Sigmoid colon (tissue), 7 donors: ENCODE results near the gene STRIP1. TPM values are rescaled to one million over a fixed set of nuclear protein-coding genes. Genes with fewer than 3 reads are reported as not detected.

Source experiments
- DNase-seq: peaks from one replicate; pipeline ENCODE4 v3.0.0-alpha.2; 2019
- H3K27ac ChIP-seq, 4 donors: fragments of 200-600 bp; sonication (generic); one replicate each; pipeline ENCODE4 v1.5.1; 2016 to 2019; ENCODE audit warnings: mild to moderate bottlenecking in 1 of 4
- H3K27me3 ChIP-seq, 3 donors: fragments of 200-600 bp; sonication (generic); one replicate each; pipeline ENCODE4 v1.5.1; 2019; ENCODE audit warnings: mild to moderate bottlenecking in 1 of 3
- H3K36me3 ChIP-seq, 4 donors: fragments of 200-600 bp; sonication (generic); one replicate each; pipeline ENCODE4 v1.5.1; 2016 to 2019
- H3K4me1 ChIP-seq, 4 donors: fragments of 200-600 bp; sonication (generic); one replicate each; pipeline ENCODE4 v1.5.1; 2017 to 2019
- H3K4me3 ChIP-seq, 4 donors: fragments of 200-600 bp; sonication (generic); one replicate each; pipeline ENCODE4 v1.5.1; 2017 to 2019; ENCODE audit warnings: mild to moderate bottlenecking in 2 of 4, moderate library complexity in 1 of 4
- H3K9me3 ChIP-seq, 4 donors: fragments of 200-600 bp in 3 of 4; sonication (generic) in 3 of 4; one replicate each; pipeline versions ENCODE4 v1.5.1 to v1.6.1; 2013 to 2019
- EP300 ChIP-seq, 4 donors: sonication (generic); formaldehyde crosslinking; IDR thresholded peaks; one replicate each; pipeline ENCODE4 v1.6.1; 2017; ENCODE audit warnings: antibody characterized with exemption in 4 of 4
- POLR2A ChIP-seq, 2 donors: fragments of 450-650 bp; IDR thresholded peaks; one replicate each; pipeline ENCODE4 v1.6.1; 2016; ENCODE audit warnings: antibody characterized with exemption in 2 of 2, mild to moderate bottlenecking in 2 of 2, moderate library complexity in 2 of 2
- POLR2AphosphoS5 ChIP-seq, 4 donors: sonication (generic); formaldehyde crosslinking; IDR thresholded peaks; one replicate each; pipeline ENCODE4 v1.6.1; 2017; ENCODE audit warnings: antibody characterized with exemption in 4 of 4
- WGBS, 2 donors: extraction: QIAGEN DNeasy Blood & Tissue Kit; methylation state at CpG; one replicate each; pipeline ENCODE4 v1.1.7; 2013; 5-methylcytosine and 5-hydroxymethylcytosine counted together
- intact Hi-C: fragments of 100-400 bp; cut with DNase I; formaldehyde crosslinking; loops from one replicate; pipeline ENCODE4 v1.15.1; 2023
- polyA plus RNA-seq, 3 donors: library from polyadenylated mRNA; stranded (reverse); fragments of 200-250 nt; gene quantifications; one replicate each; pipeline ENCODE4 v1.2.3, GENCODE V29; 2013
- total RNA-seq, 4 donors: library from RNA; depleted of rRNA; stranded (reverse); fragments of >200 nt; gene quantifications; one replicate each; pipeline ENCODE4 v1.1.0, GENCODE V29; 2016
- TF ChIP-seq, protein P1 (sequence below), 4 experiments: fragments of 450-650 bp in 3 of 4; fragments of 200-600 bp in 1 of 4; IDR thresholded peaks; one replicate each; pipeline ENCODE4 v1.5.1; 2016 to 2019; ENCODE audit warnings: antibody characterized with exemption in 4 of 4, mild to moderate bottlenecking in 3 of 4, moderate library complexity in 2 of 4
- donor health status: healthy with polysubstance abuse.
- donor health status: Bipolar disorder and iron deficiency.
- donor health status: healthy.

The STRIP1 gene
- total and polyA plus RNA-seq, 7 donors: 7.9 to 47.8 (median 32.8) TPM

DNA sequence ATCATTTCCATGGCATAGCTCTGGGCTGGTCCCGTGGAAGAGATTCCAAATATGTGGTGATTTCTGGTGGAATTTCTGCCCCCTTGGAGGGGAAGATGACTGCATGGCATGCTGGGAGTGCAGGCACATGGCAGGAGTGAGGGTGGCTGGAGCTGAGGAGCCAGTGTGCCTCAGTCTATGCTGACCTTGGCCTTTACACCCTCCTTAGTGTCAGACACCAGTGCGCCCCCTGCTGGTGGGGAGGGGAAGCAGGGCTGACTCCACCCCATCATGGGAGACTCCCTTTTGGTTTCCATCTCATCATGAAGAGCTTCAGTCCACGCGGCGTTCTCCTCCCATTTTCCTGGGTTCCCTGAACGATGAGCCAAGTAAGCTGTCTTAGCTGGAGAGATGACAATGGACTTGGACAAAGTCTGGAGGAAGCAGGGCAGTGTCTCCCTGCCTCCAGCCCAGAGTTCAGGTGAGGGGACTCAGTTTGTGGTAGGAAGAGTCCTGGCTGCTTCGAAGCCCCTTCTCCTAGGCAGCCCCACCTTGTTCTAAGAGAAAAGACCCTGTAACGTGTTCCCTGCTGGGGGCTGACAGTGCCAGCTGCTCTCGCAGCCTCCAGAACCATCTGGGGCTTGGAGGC is 25.7 kb downstream of the STRIP1 start:
- WGBS, 2 donors: 88 to 92% methylated on average over 9 of the region's 9 CpGs
- Histone ChIP-seq H3K4me3 (no peak overlapping the region), H3K36me3 (peaks cover 0 to 39% (median 5%) of the 10 kb centered on the region in 4 donors), H3K4me1 (peaks cover 0 to 29% (median 18%) of the 10 kb centered on the region in 4 donors), H3K27me3 (no peaks in the 10 kb centered on the region), H3K9me3 (no peaks in the 10 kb centered on the region), H3K27ac (no peak overlapping the region)
- no peak for TF ChIP-seq EP300 (IDR thresholded peaks at IDR 0.05)
- TF ChIP-seq, protein P1, sequence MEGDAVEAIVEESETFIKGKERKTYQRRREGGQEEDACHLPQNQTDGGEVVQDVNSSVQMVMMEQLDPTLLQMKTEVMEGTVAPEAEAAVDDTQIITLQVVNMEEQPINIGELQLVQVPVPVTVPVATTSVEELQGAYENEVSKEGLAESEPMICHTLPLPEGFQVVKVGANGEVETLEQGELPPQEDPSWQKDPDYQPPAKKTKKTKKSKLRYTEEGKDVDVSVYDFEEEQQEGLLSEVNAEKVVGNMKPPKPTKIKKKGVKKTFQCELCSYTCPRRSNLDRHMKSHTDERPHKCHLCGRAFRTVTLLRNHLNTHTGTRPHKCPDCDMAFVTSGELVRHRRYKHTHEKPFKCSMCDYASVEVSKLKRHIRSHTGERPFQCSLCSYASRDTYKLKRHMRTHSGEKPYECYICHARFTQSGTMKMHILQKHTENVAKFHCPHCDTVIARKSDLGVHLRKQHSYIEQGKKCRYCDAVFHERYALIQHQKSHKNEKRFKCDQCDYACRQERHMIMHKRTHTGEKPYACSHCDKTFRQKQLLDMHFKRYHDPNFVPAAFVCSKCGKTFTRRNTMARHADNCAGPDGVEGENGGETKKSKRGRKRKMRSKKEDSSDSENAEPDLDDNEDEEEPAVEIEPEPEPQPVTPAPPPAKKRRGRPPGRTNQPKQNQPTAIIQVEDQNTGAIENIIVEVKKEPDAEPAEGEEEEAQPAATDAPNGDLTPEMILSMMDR (IDR thresholded peaks at IDR 0.05): peak in 2 of 4 experiments; percentile 39 to 60
- intact Hi-C loops: no loop called here
- no peak for DNase-seq

DNA sequence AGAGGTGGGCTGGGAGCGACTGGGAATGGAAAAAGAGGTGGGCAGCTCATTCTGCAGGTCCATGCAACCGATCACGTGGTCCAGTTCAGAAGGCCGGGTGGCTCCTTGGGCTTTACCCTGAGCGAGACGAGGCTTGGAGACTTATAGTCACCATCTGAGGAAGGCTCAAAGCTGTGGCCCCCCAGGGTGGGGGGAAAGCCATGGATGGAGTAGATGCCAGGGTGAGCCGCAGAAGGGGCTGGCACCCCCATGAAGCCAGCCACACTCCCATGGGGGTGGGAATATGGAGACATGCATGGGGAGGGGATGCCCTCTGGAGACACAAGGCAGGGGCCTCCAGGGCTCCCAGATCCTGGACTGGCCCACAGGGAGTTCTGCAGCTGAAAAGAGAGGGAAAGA is 26.2 kb downstream of the STRIP1 start:
- H3K9me3 ChIP-seq: no peaks in the 10 kb centered on the region
- TF ChIP-seq POLR2AphosphoS5 (IDR thresholded peaks at IDR 0.05) (no peak), POLR2A (IDR thresholded peaks at IDR 0.05) (no peak), EP300 (IDR thresholded peaks at IDR 0.05) (no peak)
- TF ChIP-seq, protein P1 (IDR thresholded peaks at IDR 0.05): no peak
- peaks cover 0 to 26% (median 17%) of the 10 kb centered on the region in 4 donors for H3K4me1 ChIP-seq
- no peaks in the 10 kb centered on the region for H3K27me3 ChIP-seq
- WGBS, 2 donors: 96 to 98% methylated on average over 7 of the region's 7 CpGs
- intact Hi-C loops: no loop called here
- H3K27ac ChIP-seq: no peak overlapping the region
- no peak overlapping the region for H3K4me3 ChIP-seq
- peaks cover 0 to 34% (median 5%) of the 10 kb centered on the region in 4 donors for H3K36me3 ChIP-seq
- DNase-seq: no peak

DNA sequence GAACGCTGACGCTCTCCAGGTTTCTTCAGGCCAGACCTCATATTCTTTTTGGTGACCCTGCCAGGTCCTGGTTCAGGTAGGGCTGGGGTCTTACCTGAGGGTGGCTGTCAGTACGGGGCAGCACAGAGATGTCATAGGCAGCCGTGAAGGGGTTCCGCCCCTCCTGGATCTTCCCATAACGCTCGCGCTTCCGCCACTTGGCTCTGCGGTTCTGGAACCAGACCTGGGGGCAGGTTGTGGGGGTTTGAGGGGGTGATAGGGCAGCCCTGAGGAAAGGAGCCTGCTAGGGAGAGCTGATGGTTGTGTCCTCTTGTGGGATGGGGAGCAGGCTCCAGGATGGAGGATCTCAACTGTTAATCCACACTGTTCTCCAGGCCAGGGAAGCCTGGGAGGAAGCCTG is 26.9 kb downstream of the STRIP1 start:
- Histone ChIP-seq H3K27ac (no peak overlapping the region), H3K4me1 (peaks cover 0 to 19% (median 12%) of the 10 kb centered on the region in 4 donors), H3K36me3 (peaks cover 0 to 27% (median 5%) of the 10 kb centered on the region in 4 donors), H3K27me3 (no peaks in the 10 kb centered on the region), H3K4me3 (no peak overlapping the region), H3K9me3 (no peaks in the 10 kb centered on the region)
- intact Hi-C loops: no loop called here
- WGBS, 2 donors: 96% methylated on average over 10 of the region's 10 CpGs
- no peak for DNase-seq
- TF ChIP-seq POLR2A (IDR thresholded peaks at IDR 0.05) (no peak), POLR2AphosphoS5 (IDR thresholded peaks at IDR 0.05) (no peak), EP300 (IDR thresholded peaks at IDR 0.05) (no peak)
- TF ChIP-seq, protein P1 (IDR thresholded peaks at IDR 0.05): no peak

DNA sequence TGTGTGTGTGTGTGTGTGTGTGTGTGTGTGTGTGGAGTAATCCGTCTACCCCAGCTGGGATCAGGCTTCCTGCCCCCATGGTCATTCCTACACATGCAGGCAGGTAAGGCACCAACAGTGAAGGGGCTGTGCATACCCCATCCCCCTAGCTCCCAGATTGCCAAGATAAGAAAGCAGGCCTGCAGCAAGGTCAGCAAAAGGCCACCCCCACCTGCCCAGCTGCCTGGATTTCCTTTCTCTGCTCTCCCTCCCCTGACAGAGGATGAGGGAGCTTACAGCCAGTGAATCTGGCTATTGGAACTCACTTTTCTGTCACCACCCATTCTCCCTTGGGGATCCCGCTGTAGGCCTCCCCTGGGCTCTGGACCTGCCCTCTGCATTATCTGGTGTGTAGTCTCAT is 28.2 kb downstream of the STRIP1 start:
- H3K27me3 ChIP-seq: peaks cover 4 to 11% (median 11%) of the 10 kb centered on the region in 3 donors
- TF ChIP-seq POLR2AphosphoS5 (IDR thresholded peaks at IDR 0.05) (no peak), EP300 (IDR thresholded peaks at IDR 0.05) (no peak), POLR2A (IDR thresholded peaks at IDR 0.05) (no peak)
- TF ChIP-seq, protein P1 (IDR thresholded peaks at IDR 0.05): no peak
- WGBS, 2 donors: 81 to 96% methylated on average over 2 of the region's 2 CpGs

More for the DNA sequence above, 28.2 kb downstream of the STRIP1 start:
- Histone ChIP-seq H3K27ac (no peak overlapping the region), H3K4me3 (no peak overlapping the region), H3K4me1 (peaks cover 0 to 8% (median 4%) of the 10 kb centered on the region in 4 donors), H3K36me3 (peaks cover 0 to 14% (median 2%) of the 10 kb centered on the region in 4 donors), H3K9me3 (no peaks in the 10 kb centered on the region)
- intact Hi-C loops: no loop called here
- no peak for DNase-seq
